ENCODE measurements around the gene B3GNT3. TPM values are rescaled to one million over a fixed set of nuclear protein-coding genes. Genes with fewer than 3 reads are reported as not detected.

The B3GNT3 gene
- total RNA-seq, 1 donor from 2014 or later, result 11.5 TPM

- Histone ChIP-seq H3K4me3 (ENCODE audit: low read depth, low read length) (peak overlapping the region; percentile 33), H3K36me3 (ENCODE audit: control insufficient read depth, insufficient read depth, low read length) (no peaks in the 10 kb centered on the region), H3K27me3 (ENCODE audit: control insufficient read depth, insufficient read depth, low read length) (peaks cover 8% of the 10 kb centered on the region)
- DNase-seq (ENCODE audit: low read depth), result no peak
- no peak for TF ChIP-seq CTCF (IDR thresholded peaks at IDR 0.05; ENCODE audit: insufficient read depth, low read length, poor library complexity, severe bottlenecking)
Observed at GRCh38 chr19:17841371-17841809, 46.5 kb downstream of the B3GNT3 start.

- Histone ChIP-seq H3K36me3 (ENCODE audit: control insufficient read depth, insufficient read depth, low read length) (no peaks in the 10 kb centered on the region), H3K4me3 (ENCODE audit: low read depth, low read length) (peak overlapping the region; percentile 38), H3K27me3 (ENCODE audit: control insufficient read depth, insufficient read depth, low read length) (peaks cover 8% of the 10 kb centered on the region)
- DNase-seq (ENCODE audit: low read depth), result peak; percentile 39
- TF ChIP-seq CTCF (IDR thresholded peaks at IDR 0.05; ENCODE audit: insufficient read depth, low read length, poor library complexity, severe bottlenecking), result no peak
Observed at GRCh38 chr19:17841810-17842662, 47.1 kb downstream of the B3GNT3 start.

GRCh38 chr19:17842663-17843291 lies 47.8 kb downstream of the B3GNT3 start:
- TF ChIP-seq CTCF (IDR thresholded peaks at IDR 0.05; ENCODE audit: insufficient read depth, low read length, poor library complexity, severe bottlenecking), result no peak
- Histone ChIP-seq H3K36me3 (ENCODE audit: control insufficient read depth, insufficient read depth, low read length) (no peaks in the 10 kb centered on the region), H3K4me3 (ENCODE audit: low read depth, low read length) (peak overlapping the region; percentile 38), H3K27me3 (ENCODE audit: control insufficient read depth, insufficient read depth, low read length) (peaks cover 8% of the 10 kb centered on the region)
- DNase-seq (ENCODE audit: low read depth), result no peak

GRCh38 chr19:17843292-17843827 lies 48.4 kb downstream of the B3GNT3 start:
- no peak for DNase-seq (ENCODE audit: low read depth)
- no peak overlapping the region for H3K4me3 ChIP-seq (ENCODE audit: low read depth, low read length)
- TF ChIP-seq CTCF (IDR thresholded peaks at IDR 0.05; ENCODE audit: insufficient read depth, low read length, poor library complexity, severe bottlenecking), result no peak

GRCh38 chr19:17843908-17844490 lies 49.1 kb downstream of the B3GNT3 start:
- no peak overlapping the region for H3K4me3 ChIP-seq (ENCODE audit: low read depth, low read length)
- H3K36me3 ChIP-seq (ENCODE audit: control insufficient read depth, insufficient read depth, low read length), result no peaks in the 10 kb centered on the region
- peaks cover 8% of the 10 kb centered on the region for H3K27me3 ChIP-seq (ENCODE audit: control insufficient read depth, insufficient read depth, low read length)
- TF ChIP-seq CTCF (IDR thresholded peaks at IDR 0.05; ENCODE audit: insufficient read depth, low read length, poor library complexity, severe bottlenecking), result no peak
- no peak for DNase-seq (ENCODE audit: low read depth)

More at GRCh38 chr19:17843292-17843827, 48.4 kb downstream of the B3GNT3 start:
- Histone ChIP-seq H3K36me3 (ENCODE audit: control insufficient read depth, insufficient read depth, low read length) (no peaks in the 10 kb centered on the region), H3K27me3 (ENCODE audit: control insufficient read depth, insufficient read depth, low read length) (peaks cover 8% of the 10 kb centered on the region)
